PC-3 (cell line): ENCODE data around the gene EMX2. TPM values are rescaled to one million over a fixed set of nuclear protein-coding genes. Genes with fewer than 3 reads are reported as not detected.

Source experiments
- ATAC-seq: fragments of 200-7000 bp; cut with Tn5 transposase; 2 replicates; pipeline ENCODE4 v1.9.1; 2020; ENCODE audit warnings: mild to moderate bottlenecking, moderate library complexity
- BruUV-seq: library from RNA; stranded (reverse); fragments of 400-500 nt; replicated peaks from 2 replicates; lab custom pipeline; 2021; lab: Mats Ljungman, UMichigan
- CTCF ChIA-PET: fragments of 300-600 bp; sonication (Branson Sonifier 250); formaldehyde crosslinking; loops from one replicate; lab custom pipeline; 2022; ENCODE audit warnings: antibody characterized with exemption; lab: Charles Lee
- POLR2A ChIA-PET: fragments of 300-600 bp; sonication (Branson Sonifier 250); formaldehyde crosslinking; loops from one replicate; lab custom pipeline; 2022; ENCODE audit warnings: antibody characterized with exemption; ENCODE audit not compliant: unreplicated experiment; lab: Charles Lee
- DNase-seq: peaks from one replicate; pipeline ENCODE4 v3.0.0-alpha.2; 2015
- H2AFZ ChIP-seq: fragments of 300-600 bp; sonication (generic); 2 replicates; pipeline ENCODE4 v1.6.0; 2016; ENCODE audit warnings: antibody characterized with exemption, low read length
- H3F3A ChIP-seq: fragments of 300-600 bp; sonication (generic); one replicate; pipeline ENCODE4 v1.6.0; 2017; ENCODE audit warnings: antibody characterized with exemption, low read length, control low read depth, mild to moderate bottlenecking; ENCODE audit not compliant: unreplicated experiment
- H3K27ac ChIP-seq: fragments of 300-600 bp; sonication (generic); 2 replicates; pipeline ENCODE4 v1.5.1; 2016; ENCODE audit warnings: mild to moderate bottlenecking, low read length
- H3K27me3 ChIP-seq: fragments of 300-600 bp; sonication (generic); 2 replicates; pipeline ENCODE4 v1.6.1; 2016; ENCODE audit warnings: low read length, mixed read lengths
- H3K36me3 ChIP-seq: fragments of 300-600 bp; sonication (generic); 2 replicates; pipeline ENCODE4 v1.6.1; 2016; ENCODE audit warnings: low read depth, mixed run types, low read length, mixed read lengths
- H3K4me1 ChIP-seq: fragments of 300-600 bp; sonication (generic); 2 replicates; pipeline ENCODE4 v1.5.1; 2016; ENCODE audit warnings: low read length; ENCODE audit not compliant: insufficient read depth
- H3K4me2 ChIP-seq: fragments of 300-600 bp; sonication (generic); 2 replicates; pipeline ENCODE4 v1.6.0; 2016; ENCODE audit warnings: low read length
- H3K4me3 ChIP-seq: fragments of 300-600 bp; sonication (generic); 2 replicates; pipeline ENCODE4 v1.5.1; 2016; ENCODE audit warnings: mild to moderate bottlenecking, low read length, mixed read lengths
- H3K79me2 ChIP-seq: fragments of 300-600 bp; sonication (generic); 2 replicates; pipeline ENCODE4 v1.6.1; 2017; ENCODE audit warnings: low read length, mixed read lengths
- H3K9ac ChIP-seq: fragments of 300-600 bp; sonication (generic); 2 replicates; pipeline ENCODE4 v1.6.0; 2016; ENCODE audit warnings: mild to moderate bottlenecking, low read length
- H3K9me2 ChIP-seq: fragments of 300-600 bp; sonication (generic); replicated peaks from 2 replicates; pipeline ENCODE4 v1.6.1; 2016; ENCODE audit warnings: mixed run types, low read length, mixed read lengths
- H3K9me3 ChIP-seq: fragments of 300-600 bp; sonication (generic); 2 replicates; pipeline ENCODE4 v1.6.1; 2016; ENCODE audit warnings: low read length, mixed read lengths
- H4K20me1 ChIP-seq: fragments of 300-600 bp; sonication (generic); 2 replicates; pipeline ENCODE4 v1.6.1; 2016; ENCODE audit warnings: low read length, mixed read lengths
- CTCF ChIP-seq: fragments of 300-600 bp; sonication (generic); conservative IDR thresholded peaks from 2 replicates; pipeline ENCODE4 v1.5.1; 2017; ENCODE audit warnings: antibody characterized with exemption, low read depth, mild to moderate bottlenecking, low read length
- EZH2 ChIP-seq: fragments of 300-600 bp; sonication (generic); IDR thresholded peaks from one replicate; pipeline ENCODE4 v1.6.1; 2017; ENCODE audit warnings: antibody characterized with exemption, mild to moderate bottlenecking, low read length; ENCODE audit not compliant: unreplicated experiment
- EZH2phosphoT487 ChIP-seq: fragments of 300-600 bp; sonication (generic); IDR thresholded peaks from 2 replicates; pipeline ENCODE4 v1.6.1; 2018; ENCODE audit warnings: mild to moderate bottlenecking, antibody characterized with exemption, low read length, borderline replicate concordance
- intact Hi-C: fragments of 100-400 bp; cut with micrococcal nuclease; formaldehyde crosslinking; loops from 2 replicates; pipeline ENCODE4 v1.9.0; 2023
- total RNA-seq: library from RNA; depleted of rRNA; stranded (reverse); fragments of >200 nt; gene quantifications from 2 replicates; pipeline ENCODE4 v1.2.3, GENCODE V29; 2014

The EMX2 gene
- total RNA-seq, 1 experiment from 2014 or later: not detected

- no peaks in the 10 kb centered on the region for H3K36me3 ChIP-seq
- POLR2A ChIA-PET: no interaction called here
- H3K4me2 ChIP-seq: no peak overlapping the region
- no TSS peak for BruUV-seq
- no peak overlapping the region for H3K27ac ChIP-seq
- intact Hi-C loops: no loop called here
- TF ChIP-seq EZH2 (no peak), CTCF (no peak), EZH2phosphoT487 (no peak)
- H3K79me2 ChIP-seq: no peaks in the 10 kb centered on the region
- H3K9ac ChIP-seq: no peak overlapping the region
- no peaks in the 10 kb centered on the region for H3K9me3 ChIP-seq
- no peaks in the 10 kb centered on the region for H4K20me1 ChIP-seq
- H3K4me1 ChIP-seq: no peaks in the 10 kb centered on the region
- H3K27me3 ChIP-seq: peaks cover 20% of the 10 kb centered on the region
- ATAC-seq: no peak
- CTCF ChIA-PET: interaction anchor here (0.6 kb wide), 1 partner anchor 27 kb away, joined by 4 read pairs; no protein-coding TSS in a partner anchor
- DNase-seq: no peak
- H3F3A ChIP-seq: no peaks in the 10 kb centered on the region
- H3K9me2 ChIP-seq: no peaks in the 10 kb centered on the region
- no peak overlapping the region for H2AFZ ChIP-seq
- H3K4me3 ChIP-seq: no peak overlapping the region
These were observed 22.5 kb downstream of the EMX2 start for GRCh38 chr10:117565068-117565467.

- POLR2A ChIA-PET: no interaction called here
- CTCF ChIA-PET: no interaction called here
These were observed 25.8 kb downstream of the EMX2 start for GRCh38 chr10:117568334-117568733.

More at GRCh38 chr10:117568334-117568733, 25.8 kb downstream of the EMX2 start:
- Histone ChIP-seq H3K9me2 (no peaks in the 10 kb centered on the region), H4K20me1 (no peaks in the 10 kb centered on the region), H3K4me1 (no peaks in the 10 kb centered on the region), H3K9ac (no peak overlapping the region), H2AFZ (no peak overlapping the region), H3K79me2 (no peaks in the 10 kb centered on the region), H3K36me3 (no peaks in the 10 kb centered on the region), H3K4me2 (no peak overlapping the region), H3K9me3 (no peaks in the 10 kb centered on the region), H3K4me3 (no peak overlapping the region), H3K27me3 (peaks cover 51% of the 10 kb centered on the region), H3K27ac (no peak overlapping the region), H3F3A (no peaks in the 10 kb centered on the region)
- no peak for ATAC-seq
- no peak for TF ChIP-seq CTCF
- no peak for TF ChIP-seq EZH2phosphoT487
- TF ChIP-seq EZH2: no peak
- no peak for DNase-seq
- BruUV-seq: no TSS peak
- intact Hi-C loops: no loop called here
